Measurements from ENCODE around the gene SERPINF2.
A peak's percentile ranks its signal among the peaks of the same experiment; 100 is the strongest.

SERPINF2 gene

DNA sequence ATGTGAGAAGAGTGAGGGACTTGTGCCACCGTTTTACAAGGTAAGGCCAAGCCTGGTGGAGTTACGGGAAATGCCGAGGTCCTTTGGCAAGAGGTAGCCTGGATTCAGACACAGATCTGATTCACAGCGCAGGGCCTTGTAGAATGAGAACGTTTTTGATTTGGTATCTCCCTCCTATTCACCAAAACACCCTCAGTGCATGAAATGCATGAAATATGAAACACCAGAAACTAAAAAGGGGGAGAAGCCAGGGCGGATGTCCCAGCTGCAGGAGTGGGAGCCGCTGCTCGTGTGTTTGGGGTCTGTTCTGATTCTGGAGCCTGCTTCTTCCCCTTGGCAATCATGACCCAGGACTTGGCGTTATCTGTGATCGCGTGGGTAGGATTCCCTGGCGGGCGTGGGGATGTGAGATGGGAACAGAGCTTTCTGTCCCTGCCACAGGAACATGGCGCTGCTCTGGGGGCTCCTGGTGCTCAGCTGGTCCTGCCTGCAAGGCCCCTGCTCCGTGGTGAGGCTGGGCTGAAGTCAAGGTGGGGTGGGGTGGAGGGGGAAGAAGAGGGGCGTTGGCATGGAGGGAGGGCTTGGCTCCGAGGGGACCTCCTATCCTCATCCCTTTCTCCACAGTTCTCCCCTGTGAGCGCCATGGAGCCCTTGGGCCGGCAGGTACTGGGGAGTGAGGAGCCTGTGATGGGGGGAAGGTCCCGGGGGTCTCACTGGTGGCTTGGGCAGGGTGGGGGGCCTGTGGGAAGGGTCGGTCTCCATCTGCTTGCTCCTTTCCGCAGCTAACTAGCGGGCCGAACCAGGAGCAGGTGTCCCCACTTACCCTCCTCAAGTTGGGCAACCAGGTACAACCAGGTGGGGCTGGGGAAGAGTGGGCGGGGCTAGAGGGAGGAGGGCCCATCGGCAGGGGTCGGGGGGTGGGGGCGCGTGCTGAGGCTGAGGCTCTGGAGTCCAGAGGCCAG lies 2.2 kb downstream of the SERPINF2 start (continued):
- TF ChIP-seq, protein P1, sequence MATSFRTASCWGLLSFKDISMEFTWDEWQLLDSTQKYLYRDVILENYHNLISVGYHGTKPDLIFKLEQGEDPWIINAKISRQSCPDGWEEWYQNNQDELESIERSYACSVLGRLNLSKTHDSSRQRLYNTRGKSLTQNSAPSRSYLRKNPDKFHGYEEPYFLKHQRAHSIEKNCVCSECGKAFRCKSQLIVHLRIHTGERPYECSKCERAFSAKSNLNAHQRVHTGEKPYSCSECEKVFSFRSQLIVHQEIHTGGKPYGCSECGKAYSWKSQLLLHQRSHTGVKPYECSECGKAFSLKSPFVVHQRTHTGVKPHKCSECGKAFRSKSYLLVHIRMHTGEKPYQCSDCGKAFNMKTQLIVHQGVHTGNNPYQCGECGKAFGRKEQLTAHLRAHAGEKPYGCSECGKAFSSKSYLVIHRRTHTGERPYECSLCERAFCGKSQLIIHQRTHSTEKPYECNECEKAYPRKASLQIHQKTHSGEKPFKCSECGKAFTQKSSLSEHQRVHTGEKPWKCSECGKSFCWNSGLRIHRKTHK (tag by site-specific recombination; IDR thresholded peaks at IDR 0.05): no peak
- TF ChIP-seq ZNF791 (tag by site-specific recombination; IDR thresholded peaks at IDR 0.05) (no peak), ZNF184 (tag by site-specific recombination; IDR thresholded peaks at IDR 0.05) (no peak), ZNF777 (tag by site-specific recombination; IDR thresholded peaks at IDR 0.05; ENCODE audit: borderline replicate concordance) (no peak), KLF9 (tag by site-specific recombination; IDR thresholded peaks at IDR 0.05; ENCODE audit: low read depth) (no peak), ZNF677 (tag by site-specific recombination; IDR thresholded peaks at IDR 0.05) (no peak), GLI2 (tag by site-specific recombination; IDR thresholded peaks at IDR 0.05; ENCODE audit: borderline replicate concordance, low read depth) (no peak), ZNF266 (tag by site-specific recombination; IDR thresholded peaks at IDR 0.05; ENCODE audit: low read depth) (no peak)
- TF ChIP-seq, protein P2, sequence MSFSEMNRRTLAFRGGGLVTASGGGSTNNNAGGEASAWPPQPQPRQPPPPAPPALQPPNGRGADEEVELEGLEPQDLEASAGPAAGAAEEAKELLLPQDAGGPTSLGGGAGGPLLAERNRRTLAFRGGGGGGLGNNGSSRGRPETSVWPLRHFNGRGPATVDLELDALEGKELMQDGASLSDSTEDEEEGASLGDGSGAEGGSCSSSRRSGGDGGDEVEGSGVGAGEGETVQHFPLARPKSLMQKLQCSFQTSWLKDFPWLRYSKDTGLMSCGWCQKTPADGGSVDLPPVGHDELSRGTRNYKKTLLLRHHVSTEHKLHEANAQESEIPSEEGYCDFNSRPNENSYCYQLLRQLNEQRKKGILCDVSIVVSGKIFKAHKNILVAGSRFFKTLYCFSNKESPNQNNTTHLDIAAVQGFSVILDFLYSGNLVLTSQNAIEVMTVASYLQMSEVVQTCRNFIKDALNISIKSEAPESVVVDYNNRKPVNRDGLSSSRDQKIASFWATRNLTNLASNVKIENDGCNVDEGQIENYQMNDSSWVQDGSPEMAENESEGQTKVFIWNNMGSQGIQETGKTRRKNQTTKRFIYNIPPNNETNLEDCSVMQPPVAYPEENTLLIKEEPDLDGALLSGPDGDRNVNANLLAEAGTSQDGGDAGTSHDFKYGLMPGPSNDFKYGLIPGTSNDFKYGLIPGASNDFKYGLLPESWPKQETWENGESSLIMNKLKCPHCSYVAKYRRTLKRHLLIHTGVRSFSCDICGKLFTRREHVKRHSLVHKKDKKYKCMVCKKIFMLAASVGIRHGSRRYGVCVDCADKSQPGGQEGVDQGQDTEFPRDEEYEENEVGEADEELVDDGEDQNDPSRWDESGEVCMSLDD (tag by site-specific recombination; IDR thresholded peaks at IDR 0.05): no peak

DNA sequence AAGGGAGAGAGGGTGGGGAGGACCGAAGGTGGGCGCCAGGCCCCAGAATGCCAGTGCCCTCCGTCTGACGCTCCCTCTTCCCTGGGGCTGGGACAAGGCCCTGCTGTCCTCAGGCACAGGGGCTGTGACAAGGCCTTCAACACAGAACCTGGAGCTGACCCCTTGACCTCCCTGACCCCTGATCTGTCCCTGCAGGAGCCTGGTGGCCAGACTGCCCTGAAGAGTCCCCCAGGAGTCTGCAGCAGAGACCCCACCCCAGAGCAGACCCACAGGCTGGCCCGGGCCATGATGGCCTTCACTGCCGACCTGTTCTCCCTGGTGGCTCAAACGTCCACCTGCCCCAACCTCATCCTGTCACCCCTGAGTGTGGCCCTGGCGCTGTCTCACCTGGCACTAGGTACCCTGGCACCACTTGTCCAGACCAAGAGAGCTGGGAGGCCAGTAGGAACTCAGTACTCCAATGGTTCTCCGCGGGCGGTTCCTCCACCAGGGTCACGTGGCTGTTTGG lies 2.9 kb downstream of the SERPINF2 start:
- H3K4me1 ChIP-seq (ENCODE audit: control insufficient read depth, insufficient read depth, low read length): no peaks in the 10 kb centered on the region
- H3K27ac ChIP-seq (ENCODE audit: extremely low read depth, low read depth, low read length): no peak overlapping the region
- POLR2A ChIA-PET: interaction anchor here (0.7 kb wide), 1 partner anchor 29 kb away, joined by 4 read pairs; no protein-coding TSS in a partner anchor
- CTCF ChIA-PET: interaction anchor here (0.7 kb wide), 1 partner anchor 38 kb away, joined by 4 read pairs; no protein-coding TSS in a partner anchor
- no peaks in the 10 kb centered on the region for H3K9me3 ChIP-seq (ENCODE audit: control insufficient read depth, insufficient read depth, low read depth, low read length)
- no peaks in the 10 kb centered on the region for H3K36me3 ChIP-seq (ENCODE audit: control insufficient read depth in 2 of 2, insufficient read depth in 1 of 2, low read length in 2 of 2)
- no peak for TF ChIP-seq ZFHX2 (tag by site-specific recombination; conservative IDR thresholded peaks at IDR 0.05)
- H3K4me3 ChIP-seq (ENCODE audit: low read depth, low read length): no peak overlapping the region

DNA sequence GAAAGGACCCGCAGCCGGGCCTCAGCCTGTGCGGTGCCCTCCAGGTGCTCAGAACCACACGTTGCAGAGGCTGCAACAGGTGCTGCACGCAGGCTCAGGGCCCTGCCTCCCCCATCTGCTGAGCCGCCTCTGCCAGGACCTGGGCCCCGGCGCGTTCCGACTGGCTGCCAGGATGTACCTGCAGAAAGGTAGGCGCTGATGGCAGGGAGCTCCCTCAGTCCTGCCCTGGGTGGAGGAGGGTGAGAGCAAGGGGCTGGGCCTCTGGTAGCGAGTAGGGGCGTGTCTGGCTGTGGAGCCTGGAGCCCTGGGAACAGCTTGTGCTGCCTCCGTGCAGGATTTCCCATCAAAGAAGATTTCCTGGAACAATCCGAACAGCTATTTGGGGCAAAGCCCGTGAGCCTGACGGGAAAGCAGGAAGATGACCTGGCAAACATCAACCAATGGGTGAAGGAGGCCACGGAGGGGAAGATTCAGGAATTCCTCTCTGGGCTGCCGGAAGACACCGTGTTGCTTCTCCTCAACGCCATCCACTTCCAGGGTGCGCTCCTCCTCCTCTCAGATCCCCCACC lies 4.4 kb downstream of the SERPINF2 start:
- TF ChIP-seq, protein P3, sequence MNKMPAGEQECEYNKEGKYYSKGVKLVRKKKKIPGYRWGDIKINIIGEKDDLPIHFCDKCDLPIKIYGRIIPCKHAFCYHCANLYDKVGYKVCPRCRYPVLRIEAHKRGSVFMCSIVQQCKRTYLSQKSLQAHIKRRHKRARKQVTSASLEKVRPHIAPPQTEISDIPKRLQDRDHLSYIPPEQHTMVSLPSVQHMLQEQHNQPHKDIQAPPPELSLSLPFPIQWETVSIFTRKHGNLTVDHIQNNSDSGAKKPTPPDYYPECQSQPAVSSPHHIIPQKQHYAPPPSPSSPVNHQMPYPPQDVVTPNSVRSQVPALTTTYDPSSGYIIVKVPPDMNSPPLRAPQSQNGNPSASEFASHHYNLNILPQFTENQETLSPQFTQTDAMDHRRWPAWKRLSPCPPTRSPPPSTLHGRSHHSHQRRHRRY (tag by site-specific recombination; IDR thresholded peaks at IDR 0.05): no peak
- TF ChIP-seq SCRT2 (tag by site-specific recombination; IDR thresholded peaks at IDR 0.05): peak; percentile 87
- no peak for TF ChIP-seq ZNF501 (tag by site-specific recombination; IDR thresholded peaks at IDR 0.05)
- TF ChIP-seq ZEB2 (tag by site-specific recombination; IDR thresholded peaks at IDR 0.05): no peak
- no peak for TF ChIP-seq ZNF629 (tag by site-specific recombination; IDR thresholded peaks at IDR 0.05)
- TF ChIP-seq ZNF335 (tag by site-specific recombination; conservative IDR thresholded peaks at IDR 0.05): no peak
- no peak for TF ChIP-seq ZNF561 (tag by site-specific recombination; IDR thresholded peaks at IDR 0.05; ENCODE audit: borderline replicate concordance)
- TF ChIP-seq KLF16 (tag by site-specific recombination; IDR thresholded peaks at IDR 0.05): no peak
- CTCF ChIA-PET: no interaction called here
- POLR2A ChIA-PET: interaction anchor here (1.0 kb wide), 1 partner anchor 31 kb away, joined by 4 read pairs; no protein-coding TSS in a partner anchor

More for the DNA sequence above, 4.4 kb downstream of the SERPINF2 start:
- Histone ChIP-seq H3K36me3 (ENCODE audit: control insufficient read depth in 2 of 2, insufficient read depth in 1 of 2, low read length in 2 of 2) (no peaks in the 10 kb centered on the region), H3K4me1 (ENCODE audit: control insufficient read depth, insufficient read depth, low read length) (no peaks in the 10 kb centered on the region), H3K27ac (ENCODE audit: extremely low read depth, low read depth, low read length) (no peak overlapping the region), H3K9me3 (ENCODE audit: control insufficient read depth, insufficient read depth, low read depth, low read length) (no peaks in the 10 kb centered on the region), H3K4me3 (ENCODE audit: low read depth, low read length) (no peak overlapping the region)
